GM23338 (cell line): ENCODE data around the gene KRTAP10-5. TPM values are rescaled to one million over a fixed set of nuclear protein-coding genes. Genes with fewer than 3 reads are reported as not detected.

Source experiments
- ATAC-seq: fragments of 200-7000 bp; cut with Tn5 transposase; 3 replicates; pipeline ENCODE4 v1.9.1; 2020
- DNase-seq: peaks from one replicate; pipeline ENCODE4 v3.0.0-alpha.2; 2015; ENCODE audit warnings: low spot score
- H2AFZ ChIP-seq: fragments of 200-600 bp; sonication (generic); 2 replicates; pipeline ENCODE4 v1.8.0; 2016; ENCODE audit warnings: antibody characterized with exemption, mild to moderate bottlenecking, moderate library complexity
- H3F3A ChIP-seq: fragments of 200-600 bp; sonication (generic); replicated peaks from 2 replicates; pipeline ENCODE4 v1.8.0; 2017; ENCODE audit warnings: antibody characterized with exemption, mixed run types, low read depth
- H3K27ac ChIP-seq: fragments of 200-600 bp; sonication (generic); 2 replicates; pipeline ENCODE4 v1.6.1; 2016; ENCODE audit warnings: low read depth
- H3K27me3 ChIP-seq: fragments of 200-600 bp; sonication (generic); 2 replicates; pipeline ENCODE4 v1.8.0; 2016; ENCODE audit warnings: mild to moderate bottlenecking, mixed run types, moderate library complexity; ENCODE audit not compliant: insufficient read depth
- H3K36me3 ChIP-seq: fragments of 200-600 bp; sonication (generic); 2 replicates; pipeline ENCODE4 v1.8.0; 2016; ENCODE audit warnings: mild to moderate bottlenecking; ENCODE audit not compliant: insufficient read depth
- H3K4me1 ChIP-seq: fragments of 200-600 bp; sonication (generic); 2 replicates; pipeline ENCODE4 v1.8.0; 2016; ENCODE audit warnings: mild to moderate bottlenecking, moderate library complexity; ENCODE audit not compliant: insufficient read depth
- H3K4me2 ChIP-seq: fragments of 200-600 bp; sonication (generic); 2 replicates; pipeline ENCODE4 v1.7.1; 2017; ENCODE audit warnings: mixed run types
- H3K4me3 ChIP-seq: fragments of 200-600 bp; sonication (generic); 2 replicates; pipeline ENCODE4 v1.6.1; 2016; ENCODE audit warnings: mixed run types
- H3K79me2 ChIP-seq: fragments of 200-600 bp; sonication (generic); replicated peaks from 2 replicates; pipeline ENCODE4 v1.8.0; 2017; ENCODE audit warnings: mild to moderate bottlenecking; ENCODE audit not compliant: insufficient read depth
- H3K9me2 ChIP-seq: fragments of 200-600 bp; sonication (generic); 2 replicates; pipeline ENCODE4 v1.8.0; 2017; ENCODE audit not compliant: insufficient read depth
- H4K20me1 ChIP-seq: fragments of 200-600 bp; sonication (generic); replicated peaks from 2 replicates; pipeline ENCODE4 v1.8.0; 2017; ENCODE audit warnings: mild to moderate bottlenecking; ENCODE audit not compliant: insufficient read depth
- H3K27ac Mint-ChIP-seq: 2 replicates; pipeline ENCODE4 v1.8.0; 2020; ENCODE audit warnings: inconsistent platforms, mild to moderate bottlenecking, moderate library complexity, mixed read lengths
- H3K27me3 Mint-ChIP-seq: 3 replicates; pipeline ENCODE4 v1.8.0; 2022; ENCODE audit warnings: low read depth, mild to moderate bottlenecking, moderate library complexity, mixed read lengths, inconsistent platforms; ENCODE audit not compliant: insufficient read depth, poor library complexity
- H3K36me3 Mint-ChIP-seq: 3 replicates; pipeline ENCODE4 v1.8.0; 2021; ENCODE audit warnings: low read depth, mild to moderate bottlenecking, inconsistent platforms, moderate library complexity, mixed read lengths
- H3K4me1 Mint-ChIP-seq: 3 replicates; pipeline ENCODE4 v1.8.0; 2020; ENCODE audit warnings: mild to moderate bottlenecking, inconsistent platforms, mixed read lengths
- H3K4me3 Mint-ChIP-seq: 3 replicates; pipeline ENCODE4 v1.8.0; 2021; ENCODE audit warnings: moderate library complexity, mild to moderate bottlenecking, inconsistent platforms, mixed read lengths
- H3K9me3 Mint-ChIP-seq: 3 replicates; pipeline ENCODE4 v1.8.0; 2020; ENCODE audit warnings: moderate library complexity, mild to moderate bottlenecking, inconsistent platforms, mixed read lengths
- CREB1 ChIP-seq: fragments of 250-450 bp; sonication (Bioruptor Pico); IDR thresholded peaks from 2 replicates; pipeline ENCODE4 v1.5.0; 2020; ENCODE audit warnings: low read depth, mild to moderate bottlenecking, moderate library complexity
- EZH2 ChIP-seq: fragments of 200-600 bp; sonication (generic); IDR thresholded peaks from one replicate; pipeline ENCODE4 v1.8.0; 2017; ENCODE audit warnings: antibody characterized with exemption, mild to moderate bottlenecking, low read depth; ENCODE audit not compliant: unreplicated experiment
- POLR2AphosphoS5 ChIP-seq: IDR thresholded peaks from 2 replicates; pipeline ENCODE4 v1.6.1; 2016; ENCODE audit warnings: antibody characterized with exemption, low read depth
- STAT1 ChIP-seq: IDR thresholded peaks from one replicate; pipeline ENCODE4 v1.6.1; 2016; ENCODE audit warnings: antibody characterized with exemption; ENCODE audit not compliant: unreplicated experiment
- ZNF331 ChIP-seq: fragments of 250-450 bp; sonication (Bioruptor Pico); IDR thresholded peaks from 2 replicates; pipeline ENCODE4 v1.5.0; 2020; ENCODE audit warnings: low read depth, mild to moderate bottlenecking, moderate library complexity
- polyA plus RNA-seq: library from polyadenylated mRNA; unstranded; fragments of >200 nt; fragmentation: Nextera tagmentation; extraction: Ambion mirVana; gene quantifications from 2 replicates; pipeline ENCODE4 v1.2.1, GENCODE V29; 2016
- total RNA-seq: library from RNA; depleted of rRNA; stranded (reverse); fragments of >200 nt; shearing (Covaris generic); gene quantifications from 2 replicates; pipeline ENCODE4 v1.2.3, GENCODE V29; 2014
- TF ChIP-seq, protein P1 (sequence below): IDR thresholded peaks from one replicate; pipeline ENCODE4 v1.6.1; 2018; ENCODE audit warnings: antibody characterized with exemption; ENCODE audit not compliant: unreplicated experiment
- TF ChIP-seq, protein P2 (sequence below): IDR thresholded peaks from 2 replicates; pipeline ENCODE4 v1.6.1; 2016; ENCODE audit warnings: antibody characterized with exemption
- TF ChIP-seq, protein P3 (sequence below): fragments of 250-450 bp; sonication (Bioruptor Pico); IDR thresholded peaks from 2 replicates; pipeline ENCODE4 v1.5.0; 2020; ENCODE audit warnings: mild to moderate bottlenecking, moderate library complexity

KRTAP10-5 gene
- total and polyA plus RNA-seq, 2 experiments from 2014 or later: not detected

DNA sequence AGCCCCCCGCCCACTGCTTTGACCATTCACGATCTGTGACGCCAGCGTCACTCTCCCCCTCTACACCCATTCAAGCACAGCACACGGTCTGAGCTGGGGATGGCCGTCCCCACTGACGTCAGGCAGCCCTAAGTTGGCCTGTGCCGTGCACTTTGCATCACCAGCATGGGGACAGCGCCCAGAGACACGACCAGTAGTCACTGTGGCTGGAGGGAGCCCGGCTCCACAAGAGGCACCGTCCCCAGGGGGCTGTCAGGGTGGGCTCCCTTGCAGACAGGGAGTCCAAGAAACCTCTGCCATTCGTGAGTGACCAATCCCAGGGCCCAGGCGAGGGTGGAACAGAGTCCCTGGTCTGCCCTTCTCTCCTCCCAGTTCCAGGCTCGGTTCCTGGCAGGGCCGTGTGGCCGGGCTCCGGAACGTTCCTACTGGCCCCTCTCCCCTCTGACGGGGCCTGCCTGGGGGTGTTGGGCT lies 33.8 kb upstream of the KRTAP10-5 start:
- Mint-ChIP-seq H3K9me3 (peaks cover 44% of the 10 kb centered on the region), H3K4me1 (peaks cover 23% of the 10 kb centered on the region), H3K36me3 (peaks cover 24% of the 10 kb centered on the region), H3K27me3 (peaks cover 9% of the 10 kb centered on the region), H3K4me3 (no peak overlapping the region), H3K27ac (no peak overlapping the region; the same call in 1 of the 2 replicates)
- H3K36me3 ChIP-seq: 0 out of 2 replicates have a peak, but pooled peaks cover 4% of the 10 kb centered on the region
- TF ChIP-seq EZH2 (no peak), ZNF331 (CRISPR knock-in tag) (no peak), CREB1 (CRISPR knock-in tag) (no peak), POLR2AphosphoS5 (no peak), STAT1 (no peak)
- TF ChIP-seq, protein P1, sequence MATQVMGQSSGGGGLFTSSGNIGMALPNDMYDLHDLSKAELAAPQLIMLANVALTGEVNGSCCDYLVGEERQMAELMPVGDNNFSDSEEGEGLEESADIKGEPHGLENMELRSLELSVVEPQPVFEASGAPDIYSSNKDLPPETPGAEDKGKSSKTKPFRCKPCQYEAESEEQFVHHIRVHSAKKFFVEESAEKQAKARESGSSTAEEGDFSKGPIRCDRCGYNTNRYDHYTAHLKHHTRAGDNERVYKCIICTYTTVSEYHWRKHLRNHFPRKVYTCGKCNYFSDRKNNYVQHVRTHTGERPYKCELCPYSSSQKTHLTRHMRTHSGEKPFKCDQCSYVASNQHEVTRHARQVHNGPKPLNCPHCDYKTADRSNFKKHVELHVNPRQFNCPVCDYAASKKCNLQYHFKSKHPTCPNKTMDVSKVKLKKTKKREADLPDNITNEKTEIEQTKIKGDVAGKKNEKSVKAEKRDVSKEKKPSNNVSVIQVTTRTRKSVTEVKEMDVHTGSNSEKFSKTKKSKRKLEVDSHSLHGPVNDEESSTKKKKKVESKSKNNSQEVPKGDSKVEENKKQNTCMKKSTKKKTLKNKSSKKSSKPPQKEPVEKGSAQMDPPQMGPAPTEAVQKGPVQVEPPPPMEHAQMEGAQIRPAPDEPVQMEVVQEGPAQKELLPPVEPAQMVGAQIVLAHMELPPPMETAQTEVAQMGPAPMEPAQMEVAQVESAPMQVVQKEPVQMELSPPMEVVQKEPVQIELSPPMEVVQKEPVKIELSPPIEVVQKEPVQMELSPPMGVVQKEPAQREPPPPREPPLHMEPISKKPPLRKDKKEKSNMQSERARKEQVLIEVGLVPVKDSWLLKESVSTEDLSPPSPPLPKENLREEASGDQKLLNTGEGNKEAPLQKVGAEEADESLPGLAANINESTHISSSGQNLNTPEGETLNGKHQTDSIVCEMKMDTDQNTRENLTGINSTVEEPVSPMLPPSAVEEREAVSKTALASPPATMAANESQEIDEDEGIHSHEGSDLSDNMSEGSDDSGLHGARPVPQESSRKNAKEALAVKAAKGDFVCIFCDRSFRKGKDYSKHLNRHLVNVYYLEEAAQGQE: no peak
- TF ChIP-seq, protein P2, sequence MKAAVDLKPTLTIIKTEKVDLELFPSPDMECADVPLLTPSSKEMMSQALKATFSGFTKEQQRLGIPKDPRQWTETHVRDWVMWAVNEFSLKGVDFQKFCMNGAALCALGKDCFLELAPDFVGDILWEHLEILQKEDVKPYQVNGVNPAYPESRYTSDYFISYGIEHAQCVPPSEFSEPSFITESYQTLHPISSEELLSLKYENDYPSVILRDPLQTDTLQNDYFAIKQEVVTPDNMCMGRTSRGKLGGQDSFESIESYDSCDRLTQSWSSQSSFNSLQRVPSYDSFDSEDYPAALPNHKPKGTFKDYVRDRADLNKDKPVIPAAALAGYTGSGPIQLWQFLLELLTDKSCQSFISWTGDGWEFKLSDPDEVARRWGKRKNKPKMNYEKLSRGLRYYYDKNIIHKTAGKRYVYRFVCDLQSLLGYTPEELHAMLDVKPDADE: no peak
- TF ChIP-seq, protein P3, sequence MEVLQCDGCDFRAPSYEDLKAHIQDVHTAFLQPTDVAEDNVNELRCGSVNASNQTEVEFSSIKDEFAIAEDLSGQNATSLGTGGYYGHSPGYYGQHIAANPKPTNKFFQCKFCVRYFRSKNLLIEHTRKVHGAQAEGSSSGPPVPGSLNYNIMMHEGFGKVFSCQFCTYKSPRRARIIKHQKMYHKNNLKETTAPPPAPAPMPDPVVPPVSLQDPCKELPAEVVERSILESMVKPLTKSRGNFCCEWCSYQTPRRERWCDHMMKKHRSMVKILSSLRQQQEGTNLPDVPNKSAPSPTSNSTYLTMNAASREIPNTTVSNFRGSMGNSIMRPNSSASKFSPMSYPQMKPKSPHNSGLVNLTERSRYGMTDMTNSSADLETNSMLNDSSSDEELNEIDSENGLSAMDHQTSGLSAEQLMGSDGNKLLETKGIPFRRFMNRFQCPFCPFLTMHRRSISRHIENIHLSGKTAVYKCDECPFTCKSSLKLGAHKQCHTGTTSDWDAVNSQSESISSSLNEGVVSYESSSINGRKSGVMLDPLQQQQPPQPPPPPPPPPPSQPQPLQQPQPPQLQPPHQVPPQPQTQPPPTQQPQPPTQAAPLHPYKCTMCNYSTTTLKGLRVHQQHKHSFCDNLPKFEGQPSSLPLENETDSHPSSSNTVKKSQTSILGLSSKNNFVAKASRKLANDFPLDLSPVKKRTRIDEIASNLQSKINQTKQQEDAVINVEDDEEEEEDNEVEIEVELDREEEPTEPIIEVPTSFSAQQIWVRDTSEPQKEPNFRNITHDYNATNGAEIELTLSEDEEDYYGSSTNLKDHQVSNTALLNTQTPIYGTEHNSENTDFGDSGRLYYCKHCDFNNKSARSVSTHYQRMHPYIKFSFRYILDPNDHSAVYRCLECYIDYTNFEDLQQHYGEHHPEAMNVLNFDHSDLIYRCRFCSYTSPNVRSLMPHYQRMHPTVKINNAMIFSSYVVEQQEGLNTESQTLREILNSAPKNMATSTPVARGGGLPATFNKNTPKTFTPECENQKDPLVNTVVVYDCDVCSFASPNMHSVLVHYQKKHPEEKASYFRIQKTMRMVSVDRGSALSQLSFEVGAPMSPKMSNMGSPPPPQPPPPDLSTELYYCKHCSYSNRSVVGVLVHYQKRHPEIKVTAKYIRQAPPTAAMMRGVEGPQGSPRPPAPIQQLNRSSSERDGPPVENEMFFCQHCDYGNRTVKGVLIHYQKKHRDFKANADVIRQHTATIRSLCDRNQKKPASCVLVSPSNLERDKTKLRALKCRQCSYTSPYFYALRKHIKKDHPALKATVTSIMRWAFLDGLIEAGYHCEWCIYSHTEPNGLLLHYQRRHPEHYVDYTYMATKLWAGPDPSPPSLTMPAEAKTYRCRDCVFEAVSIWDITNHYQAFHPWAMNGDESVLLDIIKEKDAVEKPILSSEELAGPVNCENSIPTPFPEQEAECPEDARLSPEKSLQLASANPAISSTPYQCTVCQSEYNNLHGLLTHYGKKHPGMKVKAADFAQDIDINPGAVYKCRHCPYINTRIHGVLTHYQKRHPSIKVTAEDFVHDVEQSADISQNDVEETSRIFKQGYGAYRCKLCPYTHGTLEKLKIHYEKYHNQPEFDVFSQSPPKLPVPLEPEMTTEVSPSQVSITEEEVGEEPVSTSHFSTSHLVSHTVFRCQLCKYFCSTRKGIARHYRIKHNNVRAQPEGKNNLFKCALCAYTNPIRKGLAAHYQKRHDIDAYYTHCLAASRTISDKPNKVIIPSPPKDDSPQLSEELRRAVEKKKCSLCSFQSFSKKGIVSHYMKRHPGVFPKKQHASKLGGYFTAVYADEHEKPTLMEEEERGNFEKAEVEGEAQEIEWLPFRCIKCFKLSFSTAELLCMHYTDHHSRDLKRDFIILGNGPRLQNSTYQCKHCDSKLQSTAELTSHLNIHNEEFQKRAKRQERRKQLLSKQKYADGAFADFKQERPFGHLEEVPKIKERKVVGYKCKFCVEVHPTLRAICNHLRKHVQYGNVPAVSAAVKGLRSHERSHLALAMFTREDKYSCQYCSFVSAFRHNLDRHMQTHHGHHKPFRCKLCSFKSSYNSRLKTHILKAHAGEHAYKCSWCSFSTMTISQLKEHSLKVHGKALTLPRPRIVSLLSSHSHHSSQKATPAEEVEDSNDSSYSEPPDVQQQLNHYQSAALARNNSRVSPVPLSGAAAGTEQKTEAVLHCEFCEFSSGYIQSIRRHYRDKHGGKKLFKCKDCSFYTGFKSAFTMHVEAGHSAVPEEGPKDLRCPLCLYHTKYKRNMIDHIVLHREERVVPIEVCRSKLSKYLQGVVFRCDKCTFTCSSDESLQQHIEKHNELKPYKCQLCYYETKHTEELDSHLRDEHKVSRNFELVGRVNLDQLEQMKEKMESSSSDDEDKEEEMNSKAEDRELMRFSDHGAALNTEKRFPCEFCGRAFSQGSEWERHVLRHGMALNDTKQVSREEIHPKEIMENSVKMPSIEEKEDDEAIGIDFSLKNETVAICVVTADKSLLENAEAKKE (CRISPR knock-in tag): no peak
- H3K79me2 ChIP-seq: no peaks in the 10 kb centered on the region
- no peak overlapping the region for H3K27ac ChIP-seq
- no peak overlapping the region; the same call in 1 of the 2 replicates for H2AFZ ChIP-seq
- no peaks in the 10 kb centered on the region for H3K9me2 ChIP-seq
- no peak overlapping the region for H3K4me2 ChIP-seq
- H3K4me3 ChIP-seq: no peak overlapping the region
- ATAC-seq: no peak
- DNase-seq: no peak
- no peaks in the 10 kb centered on the region for H4K20me1 ChIP-seq
- H3F3A ChIP-seq: no peaks in the 10 kb centered on the region
- H3K27me3 ChIP-seq: no peaks in the 10 kb centered on the region
- no peaks in the 10 kb centered on the region for H3K4me1 ChIP-seq
